WTC11 (cell line): Measurements from ENCODE around the gene TMEM30A. TPM values are rescaled to one million over a fixed set of nuclear protein-coding genes. Genes with fewer than 3 reads are reported as not detected.

Experiments
- ATAC-seq: fragments of 200-7000 bp; cut with Tn5 transposase; 2 replicates; pipeline ENCODE4 v1.10.0; 2021; ENCODE audit warnings: mild to moderate bottlenecking, moderate library complexity
- CTCF ChIA-PET: fragments of 300-600 bp; sonication (Branson Sonifier 250); formaldehyde crosslinking; loops from one replicate; lab custom pipeline; 2021; ENCODE audit warnings: antibody characterized with exemption; lab: Charles Lee
- POLR2A ChIA-PET: fragments of 350-600 bp; sonication (Branson Sonifier 250); formaldehyde crosslinking; loops from one replicate; lab custom pipeline; 2021; ENCODE audit warnings: antibody characterized with exemption; lab: Charles Lee
- DNase-seq: peaks from one replicate; pipeline ENCODE4 v3.0.0; 2021; ENCODE audit warnings: low spot score
- H3K27ac Mint-ChIP-seq: 2 replicates; pipeline ENCODE4 v1.8.0; 2021; ENCODE audit warnings: mixed read lengths
- H3K27me3 Mint-ChIP-seq: 2 replicates; pipeline ENCODE4 v1.8.0; 2021; ENCODE audit warnings: low read depth, mild to moderate bottlenecking, moderate library complexity, mixed read lengths
- H3K36me3 Mint-ChIP-seq: 2 replicates; pipeline ENCODE4 v1.8.0; 2021; ENCODE audit warnings: mixed read lengths
- H3K4me1 Mint-ChIP-seq: 2 replicates; pipeline ENCODE4 v1.8.0; 2022; ENCODE audit warnings: mixed read lengths
- H3K4me3 Mint-ChIP-seq: 2 replicates; pipeline ENCODE4 v1.8.0; 2021; ENCODE audit warnings: mild to moderate bottlenecking, moderate library complexity, mixed read lengths
- H3K9me3 Mint-ChIP-seq: 2 replicates; pipeline ENCODE4 v1.8.0; 2021; ENCODE audit warnings: mixed read lengths
- CREB1 ChIP-seq: sonication (generic); formaldehyde crosslinking; IDR thresholded peaks from 2 replicates; pipeline ENCODE4 v1.8.0; 2023; ENCODE audit warnings: mild to moderate bottlenecking, missing genetic modification reagents
- EMX1 ChIP-seq: fragments of 250-450 bp; sonication (Bioruptor Pico); IDR thresholded peaks from 2 replicates; pipeline ENCODE4 v1.8.0; 2021; ENCODE audit warnings: mild to moderate bottlenecking
- FOXJ3 ChIP-seq: sonication (generic); formaldehyde crosslinking; IDR thresholded peaks from 2 replicates; pipeline ENCODE4 v1.9.0; 2021; ENCODE audit warnings: missing genetic modification reagents, mild to moderate bottlenecking, borderline replicate concordance
- FOXP1 ChIP-seq: sonication (generic); formaldehyde crosslinking; IDR thresholded peaks from 2 replicates; pipeline ENCODE4 v1.8.0; 2022; ENCODE audit warnings: missing genetic modification reagents, mild to moderate bottlenecking, moderate library complexity, borderline replicate concordance
- NFATC4 ChIP-seq: fragments of 250-450 bp; sonication (Bioruptor Pico); IDR thresholded peaks from 2 replicates; pipeline ENCODE4 v1.9.0; 2021; ENCODE audit warnings: mild to moderate bottlenecking
- NFYB ChIP-seq: sonication (generic); formaldehyde crosslinking; conservative IDR thresholded peaks from 2 replicates; pipeline ENCODE4 v1.8.0; 2022; ENCODE audit warnings: low read depth, missing genetic modification reagents
- RELA ChIP-seq: sonication (generic); formaldehyde crosslinking; IDR thresholded peaks from 2 replicates; pipeline ENCODE4 v1.8.1; 2022; ENCODE audit warnings: missing genetic modification reagents, mild to moderate bottlenecking, borderline replicate concordance
- SMAD4 ChIP-seq: sonication (generic); formaldehyde crosslinking; IDR thresholded peaks from 2 replicates; pipeline ENCODE4 v1.8.0; 2022; ENCODE audit warnings: mild to moderate bottlenecking, missing genetic modification reagents
- SOX15 ChIP-seq: fragments of 250-450 bp; sonication (Bioruptor Pico); IDR thresholded peaks from 2 replicates; pipeline ENCODE4 v1.9.0; 2021; ENCODE audit warnings: mild to moderate bottlenecking
- SP1 ChIP-seq: sonication (generic); formaldehyde crosslinking; conservative IDR thresholded peaks from 2 replicates; pipeline ENCODE4 v1.8.1; 2022; ENCODE audit warnings: missing genetic modification reagents
- TEAD1 ChIP-seq: sonication (generic); formaldehyde crosslinking; IDR thresholded peaks from 2 replicates; pipeline ENCODE4 v1.8.0; 2022; ENCODE audit warnings: mild to moderate bottlenecking, missing genetic modification reagents
- TP53 ChIP-seq: sonication (generic); formaldehyde crosslinking; IDR thresholded peaks from 2 replicates; pipeline ENCODE4 v1.8.1; 2023; ENCODE audit warnings: mild to moderate bottlenecking, missing genetic modification reagents
- ZNF263 ChIP-seq: sonication (generic); formaldehyde crosslinking; IDR thresholded peaks from 2 replicates; pipeline ENCODE4 v1.8.1; 2022; ENCODE audit warnings: low read depth, mild to moderate bottlenecking, moderate library complexity, missing genetic modification reagents
- ZNF317 ChIP-seq: sonication (generic); formaldehyde crosslinking; IDR thresholded peaks from 2 replicates; pipeline ENCODE4 v1.8.1; 2023; ENCODE audit warnings: low read depth, mild to moderate bottlenecking, moderate library complexity, missing genetic modification reagents, borderline replicate concordance
- ZNF396 ChIP-seq: fragments of 250-450 bp; sonication (Bioruptor Pico); IDR thresholded peaks from 2 replicates; pipeline ENCODE4 v1.8.0; 2021; ENCODE audit warnings: mild to moderate bottlenecking, moderate library complexity, borderline replicate concordance
- total RNA-seq: library from RNA; stranded (reverse); gene quantifications from 3 replicates; pipeline ENCODE4 v1.2.3, GENCODE V29; 2021
- TF ChIP-seq, protein P1 (sequence below): fragments of 250-450 bp; sonication (Bioruptor Pico); IDR thresholded peaks from 2 replicates; pipeline ENCODE4 v1.8.0; 2021; ENCODE audit warnings: mild to moderate bottlenecking
- TF ChIP-seq, protein P2 (sequence below): sonication (generic); formaldehyde crosslinking; IDR thresholded peaks from 2 replicates; pipeline ENCODE4 v1.8.0; 2022; ENCODE audit warnings: mild to moderate bottlenecking, missing genetic modification reagents
- TF ChIP-seq, protein P3 (sequence below): sonication (generic); formaldehyde crosslinking; IDR thresholded peaks from 2 replicates; pipeline ENCODE4 v1.8.1; 2022; ENCODE audit warnings: low read depth, missing genetic modification reagents, borderline replicate concordance
- TF ChIP-seq, protein P4 (sequence below): sonication (generic); formaldehyde crosslinking; conservative IDR thresholded peaks from 2 replicates; pipeline ENCODE4 v1.8.1; 2022; ENCODE audit warnings: mild to moderate bottlenecking, missing genetic modification reagents
- TF ChIP-seq, protein P5 (sequence below): sonication (generic); formaldehyde crosslinking; IDR thresholded peaks from 2 replicates; pipeline ENCODE4 v1.8.0; 2023; ENCODE audit warnings: missing genetic modification reagents
- TF ChIP-seq, protein P6 (sequence below): sonication (generic); formaldehyde crosslinking; IDR thresholded peaks from 2 replicates; pipeline ENCODE4 v1.8.1; 2023; ENCODE audit warnings: mild to moderate bottlenecking, missing genetic modification reagents, borderline replicate concordance
- TF ChIP-seq, protein P7 (sequence below): sonication (generic); formaldehyde crosslinking; IDR thresholded peaks from 2 replicates; pipeline ENCODE4 v1.8.1; 2023; ENCODE audit warnings: mild to moderate bottlenecking, missing genetic modification reagents

The TMEM30A gene
- total RNA-seq, 1 experiment from 2014 or later: 81.2 TPM

DNA sequence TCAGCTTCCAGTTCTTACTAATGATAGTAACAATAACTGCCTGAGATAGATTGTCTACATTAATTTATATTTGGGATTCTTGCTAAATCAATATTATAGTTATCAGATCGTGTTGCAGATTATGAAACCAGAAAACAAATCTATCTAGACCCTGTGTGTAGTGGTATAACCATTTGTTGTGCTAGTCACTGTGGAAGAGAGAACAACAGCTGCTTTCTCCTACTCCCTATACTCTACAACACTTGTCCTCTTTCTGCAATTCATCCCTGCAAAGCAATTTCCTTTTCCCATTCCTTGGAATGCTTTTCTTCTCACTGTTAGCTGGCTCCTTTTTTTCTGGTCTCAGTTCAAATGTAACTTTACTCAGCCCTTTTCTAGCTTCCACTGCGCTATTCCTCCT is 49.3 kb downstream of the TMEM30A start:
- TF ChIP-seq FOXJ3 (no peak), NFYB (no peak), CREB1 (CRISPR knock-in tag) (no peak), TP53 (no peak), ZNF263 (CRISPR knock-in tag) (no peak), NFATC4 (CRISPR knock-in tag) (no peak), SMAD4 (no peak), ZNF317 (CRISPR knock-in tag) (no peak), FOXP1 (CRISPR knock-in tag) (no peak), RELA (CRISPR knock-in tag) (no peak), EMX1 (CRISPR knock-in tag) (no peak)
- TF ChIP-seq, protein P1, sequence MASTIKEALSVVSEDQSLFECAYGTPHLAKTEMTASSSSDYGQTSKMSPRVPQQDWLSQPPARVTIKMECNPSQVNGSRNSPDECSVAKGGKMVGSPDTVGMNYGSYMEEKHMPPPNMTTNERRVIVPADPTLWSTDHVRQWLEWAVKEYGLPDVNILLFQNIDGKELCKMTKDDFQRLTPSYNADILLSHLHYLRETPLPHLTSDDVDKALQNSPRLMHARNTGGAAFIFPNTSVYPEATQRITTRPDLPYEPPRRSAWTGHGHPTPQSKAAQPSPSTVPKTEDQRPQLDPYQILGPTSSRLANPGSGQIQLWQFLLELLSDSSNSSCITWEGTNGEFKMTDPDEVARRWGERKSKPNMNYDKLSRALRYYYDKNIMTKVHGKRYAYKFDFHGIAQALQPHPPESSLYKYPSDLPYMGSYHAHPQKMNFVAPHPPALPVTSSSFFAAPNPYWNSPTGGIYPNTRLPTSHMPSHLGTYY (CRISPR knock-in tag): no peak
- TF ChIP-seq, protein P2, sequence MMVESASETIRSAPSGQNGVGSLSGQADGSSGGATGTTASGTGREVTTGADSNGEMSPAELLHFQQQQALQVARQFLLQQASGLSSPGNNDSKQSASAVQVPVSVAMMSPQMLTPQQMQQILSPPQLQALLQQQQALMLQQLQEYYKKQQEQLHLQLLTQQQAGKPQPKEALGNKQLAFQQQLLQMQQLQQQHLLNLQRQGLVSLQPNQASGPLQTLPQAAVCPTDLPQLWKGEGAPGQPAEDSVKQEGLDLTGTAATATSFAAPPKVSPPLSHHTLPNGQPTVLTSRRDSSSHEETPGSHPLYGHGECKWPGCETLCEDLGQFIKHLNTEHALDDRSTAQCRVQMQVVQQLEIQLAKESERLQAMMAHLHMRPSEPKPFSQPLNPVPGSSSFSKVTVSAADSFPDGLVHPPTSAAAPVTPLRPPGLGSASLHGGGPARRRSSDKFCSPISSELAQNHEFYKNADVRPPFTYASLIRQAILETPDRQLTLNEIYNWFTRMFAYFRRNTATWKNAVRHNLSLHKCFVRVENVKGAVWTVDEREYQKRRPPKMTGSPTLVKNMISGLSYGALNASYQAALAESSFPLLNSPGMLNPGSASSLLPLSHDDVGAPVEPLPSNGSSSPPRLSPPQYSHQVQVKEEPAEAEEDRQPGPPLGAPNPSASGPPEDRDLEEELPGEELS (CRISPR knock-in tag): no peak
- TF ChIP-seq, protein P3, sequence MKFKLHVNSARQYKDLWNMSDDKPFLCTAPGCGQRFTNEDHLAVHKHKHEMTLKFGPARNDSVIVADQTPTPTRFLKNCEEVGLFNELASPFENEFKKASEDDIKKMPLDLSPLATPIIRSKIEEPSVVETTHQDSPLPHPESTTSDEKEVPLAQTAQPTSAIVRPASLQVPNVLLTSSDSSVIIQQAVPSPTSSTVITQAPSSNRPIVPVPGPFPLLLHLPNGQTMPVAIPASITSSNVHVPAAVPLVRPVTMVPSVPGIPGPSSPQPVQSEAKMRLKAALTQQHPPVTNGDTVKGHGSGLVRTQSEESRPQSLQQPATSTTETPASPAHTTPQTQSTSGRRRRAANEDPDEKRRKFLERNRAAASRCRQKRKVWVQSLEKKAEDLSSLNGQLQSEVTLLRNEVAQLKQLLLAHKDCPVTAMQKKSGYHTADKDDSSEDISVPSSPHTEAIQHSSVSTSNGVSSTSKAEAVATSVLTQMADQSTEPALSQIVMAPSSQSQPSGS (CRISPR knock-in tag): no peak
- peak overlapping the region; percentile 65 for H3K27ac Mint-ChIP-seq

DNA sequence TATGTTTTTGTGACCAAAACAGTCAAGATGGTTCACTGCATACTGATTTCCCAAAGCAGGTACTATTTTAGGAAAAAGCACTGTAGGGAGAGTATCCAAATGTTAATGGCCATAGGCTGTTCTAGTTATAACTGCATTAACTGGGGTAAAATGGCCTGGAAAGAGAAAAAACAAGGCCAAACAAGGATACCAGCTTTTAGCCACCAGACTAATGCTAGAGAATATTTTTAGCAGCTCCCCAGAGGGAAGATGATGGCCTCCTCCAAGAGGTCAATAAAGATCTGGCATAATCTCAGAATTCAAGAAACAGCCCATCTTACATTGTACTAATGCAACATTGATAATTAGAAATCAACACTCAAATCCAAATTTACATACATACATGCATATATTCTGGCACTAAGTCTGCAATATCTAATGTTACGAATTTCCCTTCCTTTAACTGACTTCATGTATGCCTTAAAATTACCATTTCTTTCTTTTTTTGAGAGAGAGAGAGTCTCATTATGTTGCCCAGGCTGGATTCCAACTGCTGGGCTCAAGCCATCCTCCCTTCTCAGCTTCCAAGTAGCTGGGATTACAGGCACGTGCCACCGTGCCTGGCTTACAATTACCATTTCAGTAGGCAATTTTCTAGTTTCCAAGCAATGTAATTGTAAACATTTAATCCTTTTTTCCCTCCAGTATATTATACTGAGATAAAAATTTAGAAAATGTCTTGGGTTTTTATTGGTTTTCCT is 50.3 kb downstream of the TMEM30A start:
- no peak for ATAC-seq
- ChIA-PET POLR2A (interaction anchor here (1.0 kb wide), 1 partner anchor 9 kb away, joined by 4 read pairs; the partner anchor contains the start of gene COX7A2), CTCF (no interaction called here)
- Mint-ChIP-seq H3K36me3 (peaks cover 16% of the 10 kb centered on the region), H3K9me3 (no peaks in the 10 kb centered on the region), H3K4me1 (peaks cover 46% of the 10 kb centered on the region), H3K4me3 (no peak overlapping the region), H3K27me3 (no peaks in the 10 kb centered on the region), H3K27ac (no peak overlapping the region)
- TF ChIP-seq, protein P1 (CRISPR knock-in tag): no peak
- TF ChIP-seq, protein P4, sequence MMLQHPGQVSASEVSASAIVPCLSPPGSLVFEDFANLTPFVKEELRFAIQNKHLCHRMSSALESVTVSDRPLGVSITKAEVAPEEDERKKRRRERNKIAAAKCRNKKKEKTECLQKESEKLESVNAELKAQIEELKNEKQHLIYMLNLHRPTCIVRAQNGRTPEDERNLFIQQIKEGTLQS (CRISPR knock-in tag): no peak
- TF ChIP-seq NFATC4 (CRISPR knock-in tag): no peak
- TF ChIP-seq, protein P5, sequence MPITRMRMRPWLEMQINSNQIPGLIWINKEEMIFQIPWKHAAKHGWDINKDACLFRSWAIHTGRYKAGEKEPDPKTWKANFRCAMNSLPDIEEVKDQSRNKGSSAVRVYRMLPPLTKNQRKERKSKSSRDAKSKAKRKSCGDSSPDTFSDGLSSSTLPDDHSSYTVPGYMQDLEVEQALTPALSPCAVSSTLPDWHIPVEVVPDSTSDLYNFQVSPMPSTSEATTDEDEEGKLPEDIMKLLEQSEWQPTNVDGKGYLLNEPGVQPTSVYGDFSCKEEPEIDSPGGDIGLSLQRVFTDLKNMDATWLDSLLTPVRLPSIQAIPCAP (CRISPR knock-in tag): no peak
- TF ChIP-seq SP1: no peak
- no peak for TF ChIP-seq RELA (CRISPR knock-in tag)
- TF ChIP-seq SOX15 (CRISPR knock-in tag): no peak
- TF ChIP-seq, protein P6, sequence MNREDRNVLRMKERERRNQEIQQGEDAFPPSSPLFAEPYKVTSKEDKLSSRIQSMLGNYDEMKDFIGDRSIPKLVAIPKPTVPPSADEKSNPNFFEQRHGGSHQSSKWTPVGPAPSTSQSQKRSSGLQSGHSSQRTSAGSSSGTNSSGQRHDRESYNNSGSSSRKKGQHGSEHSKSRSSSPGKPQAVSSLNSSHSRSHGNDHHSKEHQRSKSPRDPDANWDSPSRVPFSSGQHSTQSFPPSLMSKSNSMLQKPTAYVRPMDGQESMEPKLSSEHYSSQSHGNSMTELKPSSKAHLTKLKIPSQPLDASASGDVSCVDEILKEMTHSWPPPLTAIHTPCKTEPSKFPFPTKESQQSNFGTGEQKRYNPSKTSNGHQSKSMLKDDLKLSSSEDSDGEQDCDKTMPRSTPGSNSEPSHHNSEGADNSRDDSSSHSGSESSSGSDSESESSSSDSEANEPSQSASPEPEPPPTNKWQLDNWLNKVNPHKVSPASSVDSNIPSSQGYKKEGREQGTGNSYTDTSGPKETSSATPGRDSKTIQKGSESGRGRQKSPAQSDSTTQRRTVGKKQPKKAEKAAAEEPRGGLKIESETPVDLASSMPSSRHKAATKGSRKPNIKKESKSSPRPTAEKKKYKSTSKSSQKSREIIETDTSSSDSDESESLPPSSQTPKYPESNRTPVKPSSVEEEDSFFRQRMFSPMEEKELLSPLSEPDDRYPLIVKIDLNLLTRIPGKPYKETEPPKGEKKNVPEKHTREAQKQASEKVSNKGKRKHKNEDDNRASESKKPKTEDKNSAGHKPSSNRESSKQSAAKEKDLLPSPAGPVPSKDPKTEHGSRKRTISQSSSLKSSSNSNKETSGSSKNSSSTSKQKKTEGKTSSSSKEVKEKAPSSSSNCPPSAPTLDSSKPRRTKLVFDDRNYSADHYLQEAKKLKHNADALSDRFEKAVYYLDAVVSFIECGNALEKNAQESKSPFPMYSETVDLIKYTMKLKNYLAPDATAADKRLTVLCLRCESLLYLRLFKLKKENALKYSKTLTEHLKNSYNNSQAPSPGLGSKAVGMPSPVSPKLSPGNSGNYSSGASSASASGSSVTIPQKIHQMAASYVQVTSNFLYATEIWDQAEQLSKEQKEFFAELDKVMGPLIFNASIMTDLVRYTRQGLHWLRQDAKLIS (CRISPR knock-in tag): no peak
- TF ChIP-seq ZNF396 (CRISPR knock-in tag): no peak
- no peak for TF ChIP-seq TEAD1 (CRISPR knock-in tag)
- TF ChIP-seq, protein P7, sequence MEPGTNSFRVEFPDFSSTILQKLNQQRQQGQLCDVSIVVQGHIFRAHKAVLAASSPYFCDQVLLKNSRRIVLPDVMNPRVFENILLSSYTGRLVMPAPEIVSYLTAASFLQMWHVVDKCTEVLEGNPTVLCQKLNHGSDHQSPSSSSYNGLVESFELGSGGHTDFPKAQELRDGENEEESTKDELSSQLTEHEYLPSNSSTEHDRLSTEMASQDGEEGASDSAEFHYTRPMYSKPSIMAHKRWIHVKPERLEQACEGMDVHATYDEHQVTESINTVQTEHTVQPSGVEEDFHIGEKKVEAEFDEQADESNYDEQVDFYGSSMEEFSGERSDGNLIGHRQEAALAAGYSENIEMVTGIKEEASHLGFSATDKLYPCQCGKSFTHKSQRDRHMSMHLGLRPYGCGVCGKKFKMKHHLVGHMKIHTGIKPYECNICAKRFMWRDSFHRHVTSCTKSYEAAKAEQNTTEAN (CRISPR knock-in tag): no peak
- DNase-seq: no peak

More for the DNA sequence above, 49.3 kb downstream of the TMEM30A start:
- no peak overlapping the region for H3K4me3 Mint-ChIP-seq
- ChIA-PET POLR2A (interaction anchor here (0.8 to 1.0 kb wide), 2 partner anchors 8 to 50 kb away, joined by 3 to 4 read pairs; partner anchors contain the start of gene COX7A2), CTCF (interaction anchor here (0.7 kb wide), 1 partner anchor 26 kb away, joined by 3 read pairs; no protein-coding TSS in a partner anchor)
- DNase-seq (no peak), ATAC-seq (peak; percentile 19)
- no peaks in the 10 kb centered on the region for H3K9me3 Mint-ChIP-seq
- no peaks in the 10 kb centered on the region for H3K27me3 Mint-ChIP-seq
- H3K4me1 Mint-ChIP-seq: peaks cover 46% of the 10 kb centered on the region
- H3K36me3 Mint-ChIP-seq: peaks cover 25% of the 10 kb centered on the region
